ENCODE results near the gene LRRC42. TPM values are rescaled to one million over a fixed set of nuclear protein-coding genes. Genes with fewer than 3 reads are reported as not detected.
"Not testable (repeated sequence)": the region's sequence is repeated elsewhere in the genome, so short reads cannot be mapped to it uniquely, and the experiment has no call there.

The LRRC42 gene
- polyA plus RNA-seq, 2 of the 4 experiments (the other 2 are of a cell fraction) = 29.7 to 35.1 TPM

- WGBS (ENCODE audit: missing lambda C conversion rate) = 71% methylated on average over 2 of the region's 2 CpGs
- H3K4me2 ChIP-seq; H3K9me3 ChIP-seq; ATAC-seq; H3K4me3 ChIP-seq; POLR2A ChIA-PET; CTCF ChIA-PET; FAIRE-seq; DNase-seq (ENCODE audit: low read depth in 1 of 2, low spot score in 1 of 2); H3K4me1 ChIP-seq; H3K27ac ChIP-seq: not testable (repeated sequence)
- TF ChIP-seq ZC3H11A (IDR thresholded peaks at IDR 0.05) = peak; percentile 66; the same call in 1 of the 2 replicates
Measured at GRCh38 chr1:53994516-53994915, 48.4 kb downstream of the LRRC42 start.

- Histone ChIP-seq H3K4me1 (no peaks in the 10 kb centered on the region), H3K4me2 (no peak overlapping the region), H3K4me3 (no peak overlapping the region), H3K9me3 (no peaks in the 10 kb centered on the region), H3K27ac (no peak overlapping the region)
- 64% methylated on average over 1 of the region's 1 CpG for WGBS (ENCODE audit: missing lambda C conversion rate)
- ChIA-PET POLR2A (no interaction called here), CTCF (no interaction called here)
- ATAC-seq (no peak), DNase-seq (ENCODE audit: low read depth in 1 of 2, low spot score in 1 of 2) (no peak), FAIRE-seq (no peak)
- TF ChIP-seq SMC3 (IDR thresholded peaks at IDR 0.05) (no peak), HDAC2 (IDR thresholded peaks at IDR 0.05) (no peak), BCL3 (IDR thresholded peaks at IDR 0.05) (no peak), NFE2L2 (conservative IDR thresholded peaks at IDR 0.05; ENCODE audit: low read length) (no peak), RARB (CRISPR knock-in tag; IDR thresholded peaks at IDR 0.05) (no peak), CHD2 (IDR thresholded peaks at IDR 0.05; ENCODE audit: low read length, partially characterized antibody) (no peak), HOXB5 (CRISPR knock-in tag; IDR thresholded peaks at IDR 0.05) (no peak), FOSL2 (IDR thresholded peaks at IDR 0.05) (no peak), FOSL2 (CRISPR knock-in tag; IDR thresholded peaks at IDR 0.05) (no peak), SREBF2 (IDR thresholded peaks at IDR 0.05) (no peak), JUN (IDR thresholded peaks at IDR 0.05) (no peak), USF2 (IDR thresholded peaks at IDR 0.05) (no peak), RAD21 (conservative IDR thresholded peaks at IDR 0.05 in 1 of 2, IDR thresholded peaks at IDR 0.05 in 1 of 2) (no peak), BHLHE40 (IDR thresholded peaks at IDR 0.05; ENCODE audit: low read depth, low read length) (no peak), E2F6 (IDR thresholded peaks at IDR 0.05; ENCODE audit: borderline replicate concordance, low read depth) (no peak)
Measured at GRCh38 chr1:53995683-53996082, 49.5 kb downstream of the LRRC42 start.

- ATAC-seq (no peak), DNase-seq (ENCODE audit: low read depth in 1 of 2, low spot score in 1 of 2) (no peak), FAIRE-seq (no peak)
- no peak for TF ChIP-seq SREBF2 (IDR thresholded peaks at IDR 0.05)
- TF ChIP-seq ESRRA (IDR thresholded peaks at IDR 0.05; ENCODE audit: borderline replicate concordance, low read length) = no peak
- TF ChIP-seq EP300 (IDR thresholded peaks at IDR 0.05) = no peak
- no peak for TF ChIP-seq JUNB (IDR thresholded peaks at IDR 0.05)
- TF ChIP-seq MYC (IDR thresholded peaks at IDR 0.05; ENCODE audit: borderline replicate concordance, low read length) = no peak
- no peak for TF ChIP-seq RNF2 (IDR thresholded peaks at IDR 0.05; ENCODE audit: borderline replicate concordance, low read depth)
- no peak for TF ChIP-seq MAZ (IDR thresholded peaks at IDR 0.05; ENCODE audit: borderline replicate concordance, low read depth, low read length)
- TF ChIP-seq HEYL (CRISPR knock-in tag; IDR thresholded peaks at IDR 0.05) = no peak
- TF ChIP-seq CBX8 (IDR thresholded peaks at IDR 0.05) = no peak
- no peak for TF ChIP-seq ZSCAN20 (CRISPR knock-in tag; IDR thresholded peaks at IDR 0.05)
- no peak for TF ChIP-seq CHD2 (IDR thresholded peaks at IDR 0.05; ENCODE audit: low read length, partially characterized antibody)
- no peak for TF ChIP-seq TFCP2L1 (CRISPR knock-in tag; IDR thresholded peaks at IDR 0.05)
- no peak for TF ChIP-seq E2F6 (IDR thresholded peaks at IDR 0.05; ENCODE audit: borderline replicate concordance, low read depth)
- no peak for TF ChIP-seq GATA3 (IDR thresholded peaks at IDR 0.05; ENCODE audit: borderline replicate concordance)
- TF ChIP-seq POLR2AphosphoS2 (conservative IDR thresholded peaks at IDR 0.05; ENCODE audit: low read length) = no peak
- no peak for TF ChIP-seq NFE2L2 (conservative IDR thresholded peaks at IDR 0.05; ENCODE audit: low read length)
- no peak for TF ChIP-seq HOXB5 (CRISPR knock-in tag; IDR thresholded peaks at IDR 0.05)
- TF ChIP-seq SMC3 (IDR thresholded peaks at IDR 0.05) = no peak
- no peak for TF ChIP-seq HOXB13 (CRISPR knock-in tag; IDR thresholded peaks at IDR 0.05; ENCODE audit: low read depth)
- TF ChIP-seq USF2 (IDR thresholded peaks at IDR 0.05) = no peak
- ChIA-PET POLR2A (interaction anchor here (0.6 kb wide), 1 partner anchor 30 kb away, joined by 3 read pairs; no protein-coding TSS in a partner anchor), CTCF (no interaction called here)
- Histone ChIP-seq H3K4me3 (no peak overlapping the region), H3K9me3 (no peaks in the 10 kb centered on the region), H3K27ac (no peak overlapping the region), H3K4me1 (no peaks in the 10 kb centered on the region), H3K4me2 (no peak overlapping the region)
- 43% methylated on average over 1 of the region's 1 CpG for WGBS (ENCODE audit: missing lambda C conversion rate)
Measured at GRCh38 chr1:53998223-53998622, 52.1 kb downstream of the LRRC42 start.

All from A549 (cell line).